Activated CD4-positive, alpha-beta T cell treated with anti-CD3 and anti-CD28 coated beads, Interleukin-2, amount 50 U/mL, for 24 hours (primary cell): Measurements from ENCODE around the gene FNIP1.
"Not testable (repeated sequence)": the region's sequence is repeated elsewhere in the genome, so short reads cannot be mapped to it uniquely, and the experiment has no call there.

Experiments
- DNase-seq, 2 donors: peaks; one replicate each; pipeline ENCODE4 v3.0.0-alpha.2; 2020; ENCODE audit warnings: low read depth in 1 of 2, low spot score in 1 of 2

The FNIP1 gene

DNA sequence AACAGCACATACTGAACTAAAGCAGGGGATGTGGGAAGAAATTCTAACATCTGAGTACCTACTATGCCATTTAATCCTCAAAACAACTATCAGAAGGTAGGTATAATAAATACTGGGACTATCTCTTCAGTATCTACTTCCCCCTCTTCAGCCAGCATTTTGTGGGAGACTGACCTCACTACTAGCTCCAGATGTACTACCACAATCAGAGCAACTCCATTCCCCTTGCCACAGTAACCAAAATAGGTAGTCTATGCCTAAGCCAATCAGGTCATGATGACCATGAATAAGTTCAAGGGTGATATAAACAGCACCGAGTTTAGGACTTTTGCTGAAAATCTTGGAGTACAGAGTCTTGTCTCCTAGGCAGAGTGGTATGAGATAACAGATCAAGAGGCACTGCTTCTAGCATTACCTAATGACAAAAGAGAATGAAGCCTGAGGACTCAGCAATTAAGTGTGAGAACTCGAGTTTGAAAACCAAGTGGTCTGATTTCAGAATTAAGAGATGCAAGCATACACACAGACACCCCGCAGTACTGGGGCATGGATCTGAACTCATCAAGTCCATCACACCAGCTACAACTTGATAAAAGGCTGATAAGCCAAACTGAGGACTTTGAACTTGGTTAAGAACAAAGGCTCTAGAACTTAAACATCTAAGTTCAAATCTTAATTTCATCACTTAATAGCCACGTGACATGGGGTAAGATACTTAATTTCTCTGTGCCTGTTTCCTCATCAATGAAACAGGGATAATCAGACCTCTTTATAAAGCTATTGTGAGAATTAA is 9.7 kb downstream of the FNIP1 start:
- no peak for DNase-seq

DNA sequence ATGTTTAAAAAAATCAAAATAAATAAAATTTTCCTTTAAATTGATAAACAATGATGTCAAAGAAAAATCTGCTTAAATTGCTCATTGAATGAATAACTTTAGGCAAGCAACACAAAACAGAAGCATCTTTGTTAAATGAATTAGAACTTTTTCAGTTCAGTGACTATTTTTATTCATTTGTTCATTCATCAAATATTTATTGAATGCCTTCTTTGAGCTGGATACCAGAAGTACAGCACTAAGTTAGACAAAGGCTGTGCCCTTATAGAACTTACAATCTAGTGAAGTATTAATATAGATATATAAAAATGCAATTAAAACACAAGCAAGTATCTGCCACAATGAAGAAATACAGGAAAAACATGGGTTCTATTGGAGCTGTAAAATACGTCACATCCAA is 10.8 kb downstream of the FNIP1 start:
- DNase-seq: no peak

DNA sequence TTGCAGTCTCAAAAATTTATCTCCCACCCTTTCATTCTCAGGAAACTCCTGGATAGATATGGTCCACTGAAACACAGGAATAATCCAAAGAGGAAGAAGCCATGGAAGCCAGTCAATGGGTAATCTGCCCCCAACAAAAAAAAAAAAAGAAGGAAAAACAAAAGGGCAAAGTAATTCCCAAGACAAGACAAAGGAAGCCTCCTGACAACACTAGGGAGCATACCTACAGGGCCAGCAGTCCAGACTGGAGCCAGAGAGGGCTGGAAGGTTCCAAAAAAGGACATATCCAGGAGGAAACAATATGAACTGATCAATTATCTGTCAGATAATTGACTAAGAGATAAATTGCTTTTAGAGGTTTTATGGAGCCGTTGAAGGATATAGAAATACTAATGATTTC is 12.9 kb downstream of the FNIP1 start:
- DNase-seq: no peak

DNA sequence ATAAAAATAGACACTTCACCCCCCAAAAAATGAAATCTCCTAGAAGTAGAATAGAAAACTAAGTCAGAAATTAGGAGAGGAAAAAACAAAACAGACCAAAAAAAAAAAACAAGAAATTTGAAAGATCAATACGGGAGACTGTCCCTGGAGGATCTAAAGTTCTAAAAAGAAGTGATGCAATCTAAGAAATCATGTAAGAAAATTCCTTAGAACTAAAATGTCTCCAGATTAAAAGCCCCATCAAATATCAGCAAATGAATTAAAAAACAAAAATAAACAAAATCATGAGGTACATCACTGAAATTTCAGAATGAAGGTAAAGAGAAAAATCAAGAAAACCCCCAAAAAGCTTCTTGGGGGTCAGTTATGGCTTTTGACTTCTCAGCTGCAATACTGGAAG is 13.5 kb downstream of the FNIP1 start:
- no peak for DNase-seq

DNA sequence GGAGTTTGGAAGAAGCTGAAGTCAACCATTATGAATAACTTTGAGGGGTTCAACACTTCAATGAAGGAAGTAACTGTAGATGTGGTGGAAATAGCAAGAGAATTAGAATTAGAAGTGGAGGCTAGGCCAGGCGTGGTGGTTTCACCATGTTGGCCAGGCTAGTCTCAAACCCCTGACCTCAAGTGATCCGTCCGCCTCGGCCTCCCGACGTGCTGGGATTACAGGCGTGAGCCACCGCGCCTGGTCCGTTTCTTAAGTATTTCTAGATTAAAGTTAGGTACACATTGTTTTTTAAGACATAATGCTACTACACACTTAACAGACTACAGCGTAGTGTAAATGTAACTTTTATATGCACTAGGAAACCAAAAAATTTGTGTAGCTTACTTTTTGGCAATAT is 14.1 kb downstream of the FNIP1 start:
- DNase-seq: no peak

DNA sequence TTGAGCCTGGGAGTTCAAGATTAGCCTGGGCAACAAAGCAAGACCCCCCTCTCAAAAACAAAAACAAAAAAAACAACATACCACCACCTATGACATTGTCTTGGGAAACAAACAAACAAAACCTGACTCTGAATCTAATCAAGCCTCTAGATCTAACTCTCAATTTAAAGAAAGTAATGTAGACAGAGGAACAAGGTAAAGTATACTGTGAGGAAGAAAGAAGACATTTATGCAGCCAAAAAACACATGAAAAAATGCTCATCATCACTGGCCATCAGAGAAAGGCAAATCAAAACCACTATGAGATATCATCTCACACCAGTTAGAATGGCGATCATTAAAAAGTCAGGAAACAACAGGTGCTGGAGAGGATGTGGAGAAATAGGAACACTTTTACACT is 18.7 kb downstream of the FNIP1 start:
- DNase-seq: not testable (repeated sequence)

DNA sequence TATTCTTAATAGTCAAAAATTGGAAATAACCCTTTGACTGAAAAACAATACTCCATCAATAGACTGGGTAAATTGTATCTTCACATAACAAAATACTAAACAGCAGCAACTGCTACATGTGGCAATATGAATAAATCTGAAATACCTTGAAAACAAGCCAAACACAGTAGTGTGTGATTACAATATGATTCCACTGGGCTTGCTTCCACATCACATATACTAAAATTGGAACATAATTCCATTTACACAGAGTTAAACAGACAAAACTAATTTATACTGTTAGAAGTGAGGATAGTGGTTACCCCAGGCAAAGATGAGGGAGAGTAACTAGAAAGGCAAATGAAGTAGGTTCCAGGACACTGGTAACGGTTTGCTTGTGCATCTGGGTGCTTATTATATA is 20.4 kb downstream of the FNIP1 start:
- DNase-seq: no peak

DNA sequence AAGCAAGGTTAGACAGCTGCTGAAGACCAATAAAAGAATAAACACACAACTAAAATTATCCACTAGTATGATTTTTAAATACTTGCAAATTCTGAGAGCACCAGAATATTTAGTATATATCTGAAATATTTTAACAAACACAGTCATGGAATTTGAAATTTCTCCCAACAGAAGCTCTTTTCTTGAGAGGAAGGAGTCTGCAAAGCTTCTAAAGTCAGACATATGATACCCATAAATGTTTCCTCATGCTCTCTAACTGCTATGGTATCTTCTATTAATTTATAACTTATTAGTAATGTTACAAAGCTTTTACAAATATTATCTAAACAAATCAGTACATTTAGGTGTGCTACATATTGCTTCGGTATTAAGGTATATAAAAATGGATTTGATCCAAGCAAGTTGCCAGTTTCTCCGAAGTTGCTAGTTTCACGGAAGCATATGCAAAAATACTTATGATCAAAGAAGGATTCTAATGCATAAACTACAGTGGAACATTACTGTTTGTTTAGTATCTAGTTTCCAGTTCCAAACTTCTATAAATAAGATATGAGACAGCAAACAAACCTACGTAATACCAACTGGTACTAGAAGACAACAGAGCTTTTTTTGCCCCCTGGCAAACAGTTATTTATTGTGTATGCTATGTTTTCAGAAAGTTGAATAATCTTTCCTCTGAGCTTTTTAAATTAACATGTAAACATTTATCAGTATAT is 22.0 kb downstream of the FNIP1 start:
- DNase-seq: no peak

DNA sequence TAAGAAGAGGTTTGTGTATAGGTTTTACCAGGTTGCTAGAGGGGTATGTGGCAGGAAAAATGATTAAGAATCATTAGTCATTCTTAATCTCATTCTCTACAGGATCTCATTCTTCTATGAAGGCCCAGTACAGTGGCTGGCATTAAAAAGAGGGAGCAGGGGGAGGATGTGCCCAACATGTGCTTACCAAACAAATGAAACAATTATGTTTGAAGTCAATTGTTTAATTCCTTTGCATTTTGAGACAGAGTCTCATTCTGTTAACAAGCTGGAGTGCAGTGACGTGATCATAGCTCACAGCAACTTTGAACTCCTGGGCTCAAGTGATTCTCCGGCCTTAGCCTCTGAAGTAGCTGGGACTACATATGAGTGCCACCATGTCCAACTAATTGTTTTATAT is 23.0 kb downstream of the FNIP1 start:
- DNase-seq: no peak

DNA sequence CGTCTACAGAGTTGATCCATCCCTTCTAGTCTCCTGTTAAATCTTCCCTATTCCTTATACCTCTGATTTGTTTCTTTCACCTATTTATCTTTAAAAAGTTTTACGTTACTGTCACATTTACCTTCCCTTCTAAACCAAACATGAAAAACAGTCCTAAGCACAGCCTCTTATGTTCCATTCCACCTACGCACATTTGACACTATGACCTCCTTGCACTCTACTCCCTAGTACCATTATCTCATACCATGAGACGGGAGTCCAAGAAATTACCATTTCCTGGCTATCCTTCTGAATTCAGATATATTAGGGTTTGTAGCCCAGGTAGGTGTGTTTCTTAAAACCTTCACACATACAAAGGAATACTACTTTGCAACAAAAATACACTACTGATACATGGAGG is 25.1 kb downstream of the FNIP1 start:
- no peak for DNase-seq

DNA sequence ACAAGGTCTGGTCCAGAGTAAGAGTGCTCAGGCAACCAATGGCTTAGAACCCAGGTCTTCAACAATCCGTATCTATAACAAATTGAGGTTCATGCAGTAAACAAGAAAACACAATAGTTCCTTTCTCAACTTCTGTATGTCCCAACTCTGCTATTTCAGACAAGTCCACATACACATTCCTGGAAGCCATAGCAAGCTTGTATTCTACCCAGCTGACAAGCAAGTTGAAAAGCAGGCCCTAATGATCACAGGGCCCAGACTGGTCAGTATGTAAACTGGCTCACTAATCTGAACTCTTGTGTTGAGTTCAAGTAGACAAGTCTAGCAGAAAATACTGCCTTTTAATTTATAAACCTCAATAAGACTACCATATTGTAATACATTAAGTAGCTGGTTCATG is 26.9 kb downstream of the FNIP1 start:
- DNase-seq: no peak

DNA sequence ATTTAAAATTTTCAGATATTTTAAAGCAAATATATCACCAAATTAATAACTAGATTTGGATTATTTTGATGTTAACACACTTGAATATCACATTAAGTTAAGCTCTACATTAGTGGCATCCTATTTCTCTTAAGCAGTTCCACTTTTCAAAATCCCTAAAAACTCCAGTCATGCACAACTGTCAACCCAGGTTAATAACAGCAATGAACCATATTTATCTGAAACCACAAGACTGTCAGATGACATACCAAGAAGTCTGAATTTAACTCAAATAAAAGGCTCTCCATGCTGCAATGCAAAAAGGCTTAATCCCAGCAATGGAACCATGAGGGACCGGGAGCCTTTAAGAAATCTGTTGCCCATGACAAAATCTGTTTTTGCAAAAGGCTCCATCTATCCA is 27.5 kb downstream of the FNIP1 start:
- DNase-seq: no peak

DNA sequence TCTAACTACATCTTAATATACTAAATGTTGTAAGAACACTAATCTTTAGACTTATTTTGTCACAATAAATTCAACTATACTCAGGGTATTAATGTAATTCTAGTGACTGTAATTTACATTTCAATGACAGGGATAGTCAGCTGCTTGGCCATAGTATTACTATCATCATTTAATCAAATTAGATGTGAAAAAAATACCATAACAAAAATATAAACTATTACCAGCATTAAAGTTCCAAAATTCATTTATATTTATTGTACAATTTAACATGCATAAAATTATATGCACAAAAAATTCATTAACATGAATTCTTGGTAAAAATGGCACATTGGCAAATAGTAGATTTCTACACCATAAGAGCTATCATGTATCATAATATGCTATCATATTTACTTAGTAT is 28.9 kb downstream of the FNIP1 start:
- no peak for DNase-seq

DNA sequence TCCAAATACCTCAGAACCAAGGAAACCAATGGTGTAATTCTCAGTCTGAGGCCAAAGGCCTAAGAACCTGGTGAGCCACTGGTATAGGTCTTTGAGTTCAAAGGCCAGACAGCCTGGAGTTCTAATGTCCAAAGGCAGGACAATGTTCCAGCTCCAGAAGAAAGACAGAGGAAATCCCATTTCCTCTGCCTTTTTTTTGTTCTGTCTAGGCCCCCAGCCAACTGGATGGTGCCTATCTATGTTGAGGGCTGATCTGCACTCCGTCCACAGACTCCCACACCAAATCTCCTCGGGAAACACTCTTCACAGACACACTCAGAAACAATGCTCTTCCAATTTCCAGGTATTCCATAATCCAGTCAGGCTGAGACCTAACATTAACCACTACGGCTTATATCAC is 30.1 kb downstream of the FNIP1 start:
- no peak for DNase-seq

DNA sequence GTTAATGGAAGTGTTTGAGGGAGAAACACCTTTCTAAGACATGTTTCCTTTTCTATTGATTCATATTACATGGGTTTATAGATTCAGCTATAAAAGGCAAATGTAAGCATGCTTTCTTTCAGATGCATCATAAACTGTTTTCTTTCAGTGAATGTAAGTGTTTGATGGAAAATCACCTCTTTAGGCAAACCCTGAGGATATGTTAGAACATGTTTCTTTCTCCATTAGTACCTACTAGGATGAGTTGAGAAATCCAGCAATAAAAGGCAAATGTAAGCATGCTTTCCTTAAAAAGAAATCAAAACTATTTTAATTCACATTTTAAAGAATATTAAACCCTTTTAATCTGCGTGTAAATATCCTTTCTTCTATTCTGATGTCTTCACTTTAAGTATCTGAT is 31.6 kb downstream of the FNIP1 start:
- DNase-seq: no peak

DNA sequence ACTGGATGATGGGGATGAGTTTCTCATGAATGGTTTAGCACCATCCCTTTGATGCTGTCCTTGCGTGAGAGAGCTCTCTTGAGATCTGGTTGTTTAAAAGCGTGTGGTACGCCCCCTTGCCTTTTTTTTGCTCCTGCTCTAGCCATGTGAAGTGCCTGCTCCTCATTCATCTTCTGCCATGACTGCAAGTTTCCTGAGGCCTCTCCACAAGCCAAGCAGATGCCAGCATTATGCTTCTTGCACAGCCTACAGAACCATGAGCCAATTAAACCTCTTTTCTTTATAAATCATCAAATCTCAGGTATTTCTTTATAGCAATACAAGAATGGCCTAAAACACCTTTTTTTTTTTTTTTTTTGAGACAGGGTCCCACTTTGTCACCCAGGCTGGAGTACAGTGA is 32.8 kb downstream of the FNIP1 start:
- no peak for DNase-seq

DNA sequence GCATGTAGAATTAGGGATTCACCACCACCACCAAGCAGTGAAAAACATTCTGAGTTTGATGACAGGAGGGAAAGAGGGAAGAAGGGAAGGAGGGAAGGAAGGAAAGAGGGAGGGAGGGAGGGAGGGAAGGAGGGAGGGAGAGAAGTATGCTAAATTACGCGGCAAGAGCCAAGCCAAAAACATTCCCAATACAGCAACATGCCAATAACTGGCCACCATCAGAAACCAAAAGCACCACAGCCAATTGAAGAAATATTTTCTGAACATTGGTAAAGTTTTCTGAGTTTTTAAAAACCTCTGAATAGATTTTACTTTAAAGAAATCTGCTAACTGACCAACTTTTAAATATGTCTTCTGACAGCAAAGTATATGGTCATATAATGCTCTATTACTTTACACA is 36.0 kb downstream of the FNIP1 start:
- DNase-seq: no peak

DNA sequence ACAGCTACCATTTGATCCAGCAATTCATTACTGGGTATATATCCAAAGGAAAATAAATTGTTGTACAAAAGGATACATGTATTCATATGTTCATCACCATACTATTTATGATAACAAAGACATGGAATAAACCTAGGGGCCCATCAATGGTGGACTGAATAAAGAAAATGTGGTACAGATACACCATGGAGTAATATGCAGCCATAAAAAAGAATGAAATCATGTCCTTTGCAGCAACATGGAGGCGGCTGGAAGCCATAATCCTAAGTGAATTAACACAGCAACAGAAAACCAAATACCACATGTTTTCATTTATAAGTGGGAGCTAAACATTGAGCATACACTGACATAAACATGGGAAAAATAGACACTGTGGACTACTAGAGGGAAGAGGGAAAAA is 37.1 kb downstream of the FNIP1 start:
- DNase-seq: no peak

DNA sequence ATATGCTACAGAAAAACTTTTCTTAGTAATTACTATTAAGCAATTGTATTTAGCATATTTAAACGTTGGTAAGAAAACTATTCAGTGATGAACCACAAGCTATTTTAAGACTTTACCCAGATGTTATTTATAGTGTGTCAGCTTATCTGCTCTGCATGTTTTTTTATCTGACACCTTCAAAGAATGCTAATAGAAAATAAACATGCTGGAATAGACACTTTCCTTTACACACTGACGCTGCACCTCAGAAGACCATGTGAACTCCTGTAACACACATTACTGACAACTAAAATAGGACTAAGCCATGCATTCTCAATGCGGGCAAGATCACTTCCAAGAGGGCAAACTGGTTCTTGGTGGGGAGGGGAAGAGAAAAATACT is 38.3 kb downstream of the FNIP1 start:
- no peak for DNase-seq

DNA sequence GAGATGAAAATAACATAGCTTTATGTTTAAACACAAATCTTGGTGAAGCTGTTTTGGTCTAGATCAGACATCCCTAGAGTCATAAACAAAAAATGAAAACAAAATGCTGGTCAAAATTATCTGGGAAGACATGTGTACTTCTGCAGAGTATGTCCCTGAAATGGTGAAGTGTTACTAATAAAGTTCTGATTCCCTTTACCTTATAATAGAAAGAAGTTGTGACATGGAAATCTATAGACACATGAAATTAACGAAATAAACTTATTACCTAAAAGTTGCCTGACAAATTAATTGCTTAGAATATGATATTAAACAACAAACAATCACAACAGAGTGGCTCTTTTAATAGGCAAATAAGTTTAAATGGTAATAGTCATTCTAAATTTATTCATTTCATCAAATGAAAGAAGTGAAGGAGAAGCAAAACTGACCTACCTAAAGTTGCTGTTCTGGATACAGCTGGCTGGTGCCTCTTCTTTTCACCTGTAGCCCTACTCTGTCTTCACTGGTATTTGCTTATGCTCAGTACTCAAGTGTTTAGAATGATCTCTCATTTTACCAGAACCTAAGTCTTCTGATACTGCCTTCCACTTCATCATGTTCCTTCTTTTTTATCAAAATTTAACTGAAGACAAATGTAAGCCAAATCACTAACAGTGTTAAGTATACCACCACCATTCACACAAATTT is 38.8 kb downstream of the FNIP1 start:
- no peak for DNase-seq

DNA sequence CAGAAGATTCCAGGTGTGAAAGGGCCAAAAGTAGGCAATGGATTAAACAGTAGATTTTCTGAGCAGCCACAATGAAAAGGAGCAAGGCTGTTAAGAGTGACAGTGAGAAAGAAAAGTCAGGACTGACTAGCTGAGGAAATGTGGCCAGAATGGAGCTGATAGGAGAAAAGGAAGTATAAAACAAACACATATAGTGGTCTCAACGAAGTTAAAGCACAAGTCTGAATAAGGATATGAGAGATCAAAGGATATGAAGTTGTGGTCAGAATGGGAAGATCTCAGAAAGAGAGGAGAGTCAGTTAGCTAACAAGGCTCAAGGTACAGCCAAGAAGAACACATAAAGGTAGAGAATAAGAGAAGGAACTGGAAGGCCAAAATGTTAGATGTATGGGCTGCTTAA is 39.9 kb downstream of the FNIP1 start:
- DNase-seq: no peak

DNA sequence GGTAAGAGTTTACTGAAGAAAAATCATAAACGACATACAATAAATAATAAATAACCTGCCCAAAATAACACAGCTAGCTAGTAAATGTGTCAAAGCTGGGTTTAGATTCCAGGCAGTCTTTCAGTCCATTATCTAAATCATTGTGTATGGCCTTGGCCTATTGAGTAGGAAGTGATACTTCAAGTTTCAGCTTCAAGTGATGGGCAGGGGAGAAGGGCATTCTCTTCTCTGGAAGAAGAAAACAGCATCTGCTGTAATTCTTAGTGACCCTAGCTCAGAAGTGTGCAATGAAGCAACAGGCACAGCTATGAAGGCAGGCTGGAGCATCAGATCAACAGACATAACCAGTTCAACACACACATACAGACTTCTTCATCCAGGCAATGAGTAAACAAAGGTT is 42.5 kb downstream of the FNIP1 start:
- no peak for DNase-seq
